ENCODE measurements around the gene ANKK1.

- TF ChIP-seq POLR2AphosphoS5 (IDR thresholded peaks at IDR 0.05) (no peak), CTCF (IDR thresholded peaks at IDR 0.05) (no peak)
These were observed 21.9 kb downstream of the ANKK1 start for GRCh38 chr11:113409526-113409925.
